Endodermal cell (in vitro differentiated cells): ENCODE results near the gene ADH7. TPM values are rescaled to one million over a fixed set of nuclear protein-coding genes. Genes with fewer than 3 reads are reported as not detected.

Source experiments
- DNase-seq: peaks from one replicate; pipeline ENCODE4 v3.0.0-alpha.2; 2017
- H3K27ac ChIP-seq: 2 replicates; pipeline ENCODE4 v1.5.1; 2013; ENCODE audit warnings: mild to moderate bottlenecking, low read depth, low read length, moderate library complexity
- H3K27me3 ChIP-seq: 2 replicates; pipeline ENCODE4 v1.6.1; 2013; ENCODE audit warnings: mild to moderate bottlenecking, low read length, moderate library complexity; ENCODE audit not compliant: insufficient read depth, control insufficient read depth, poor library complexity, severe bottlenecking
- H3K36me3 ChIP-seq: 2 replicates; pipeline ENCODE4 v1.7.0; 2013; ENCODE audit warnings: mild to moderate bottlenecking, low read length, moderate library complexity; ENCODE audit not compliant: control insufficient read depth, insufficient read depth
- H3K4me1 ChIP-seq: one replicate; pipeline ENCODE4 v1.7.0; 2013; ENCODE audit warnings: low read length; ENCODE audit not compliant: control insufficient read depth, insufficient read depth
- H3K4me3 ChIP-seq: 2 replicates; pipeline ENCODE4 v1.5.1; 2013; ENCODE audit warnings: mild to moderate bottlenecking, low read length, moderate library complexity
- H3K9ac ChIP-seq: 2 replicates; pipeline ENCODE4 v1.6.1; 2013; ENCODE audit warnings: mild to moderate bottlenecking, low read length, moderate library complexity; ENCODE audit not compliant: poor library complexity, severe bottlenecking; ENCODE audit errors: extremely low read depth
- H3K9me3 ChIP-seq: 2 replicates; pipeline ENCODE4 v1.6.1; 2013; ENCODE audit warnings: mild to moderate bottlenecking, low read length, moderate library complexity; ENCODE audit not compliant: control insufficient read depth
- H3K27ac Mint-ChIP-seq: 2 replicates; pipeline ENCODE4 v1.8.0; 2020; ENCODE audit warnings: mixed read lengths
- H3K27me3 Mint-ChIP-seq: 2 replicates; pipeline ENCODE4 v1.8.0; 2021; ENCODE audit warnings: mild to moderate bottlenecking, mixed read lengths; ENCODE audit not compliant: insufficient read depth
- H3K36me3 Mint-ChIP-seq: 2 replicates; pipeline ENCODE4 v1.8.0; 2020; ENCODE audit warnings: low read depth, mixed read lengths
- H3K4me1 Mint-ChIP-seq: 2 replicates; pipeline ENCODE4 v1.8.0; 2020; ENCODE audit warnings: mixed read lengths
- H3K4me3 Mint-ChIP-seq: 2 replicates; pipeline ENCODE4 v1.8.0; 2020; ENCODE audit warnings: mild to moderate bottlenecking, moderate library complexity, mixed read lengths
- H3K9me3 Mint-ChIP-seq: 2 replicates; pipeline ENCODE4 v1.8.0; 2020; ENCODE audit warnings: mild to moderate bottlenecking, mixed read lengths
- WGBS, 2 experiments: methylation state at CpG; one replicate each; pipeline versions ENCODE4 v1.1.5 to v1.1.7; 2013; ENCODE audit warnings: missing lambda C conversion rate in 2 of 2, mixed read lengths in 1 of 2; ENCODE audit not compliant: insufficient coverage in 1 of 2, insufficient read length in 1 of 2; 5-methylcytosine and 5-hydroxymethylcytosine counted together
- total RNA-seq, 2 donors: library from RNA; stranded (reverse); fragmentation: NEBNext Ultra II Directional in 1 of 2; extraction: Animal tissue kit (Norgen Biotek cat#: 25700) in 1 of 2; gene quantifications; 2 replicates in 1 of 2; 3 replicates in 1 of 2; pipeline ENCODE4 v1.2.1, GENCODE V29; 2021
- TF ChIP-seq, protein P1 (sequence below): fragments of 200-600 bp; sonication (generic); conservative IDR thresholded peaks from 2 replicates; pipeline ENCODE4 v1.5.0; 2021; ENCODE audit warnings: antibody characterized with exemption, mild to moderate bottlenecking

ADH7 gene
- total RNA-seq, 2 donors from 2014 or later, result not detected

DNA sequence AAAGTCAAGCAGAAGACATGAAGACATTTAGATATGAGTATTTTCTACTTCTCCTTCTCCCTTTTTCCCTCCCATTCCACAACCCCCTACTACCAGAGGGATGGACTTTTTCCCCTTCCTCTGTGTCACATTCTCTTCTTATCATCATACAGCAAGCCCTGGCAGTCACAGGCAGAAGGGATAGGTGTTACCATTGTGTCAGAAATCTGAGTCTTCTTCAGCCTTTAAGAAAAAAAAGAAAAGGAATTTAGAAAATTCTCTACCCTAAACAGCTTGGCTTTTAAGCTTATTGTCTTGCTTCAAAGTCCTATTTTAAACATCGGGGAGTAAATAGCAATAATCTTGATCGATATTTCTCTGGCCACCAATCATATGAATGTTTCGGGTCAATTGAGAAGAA lies 51.7 kb downstream of the ADH7 start:
- H3K4me3 ChIP-seq, result peak overlapping the region; percentile 54
- no peak overlapping the region for H3K27ac Mint-ChIP-seq
- peaks cover 11% of the 10 kb centered on the region for H3K4me1 ChIP-seq
- TF ChIP-seq, protein P1, sequence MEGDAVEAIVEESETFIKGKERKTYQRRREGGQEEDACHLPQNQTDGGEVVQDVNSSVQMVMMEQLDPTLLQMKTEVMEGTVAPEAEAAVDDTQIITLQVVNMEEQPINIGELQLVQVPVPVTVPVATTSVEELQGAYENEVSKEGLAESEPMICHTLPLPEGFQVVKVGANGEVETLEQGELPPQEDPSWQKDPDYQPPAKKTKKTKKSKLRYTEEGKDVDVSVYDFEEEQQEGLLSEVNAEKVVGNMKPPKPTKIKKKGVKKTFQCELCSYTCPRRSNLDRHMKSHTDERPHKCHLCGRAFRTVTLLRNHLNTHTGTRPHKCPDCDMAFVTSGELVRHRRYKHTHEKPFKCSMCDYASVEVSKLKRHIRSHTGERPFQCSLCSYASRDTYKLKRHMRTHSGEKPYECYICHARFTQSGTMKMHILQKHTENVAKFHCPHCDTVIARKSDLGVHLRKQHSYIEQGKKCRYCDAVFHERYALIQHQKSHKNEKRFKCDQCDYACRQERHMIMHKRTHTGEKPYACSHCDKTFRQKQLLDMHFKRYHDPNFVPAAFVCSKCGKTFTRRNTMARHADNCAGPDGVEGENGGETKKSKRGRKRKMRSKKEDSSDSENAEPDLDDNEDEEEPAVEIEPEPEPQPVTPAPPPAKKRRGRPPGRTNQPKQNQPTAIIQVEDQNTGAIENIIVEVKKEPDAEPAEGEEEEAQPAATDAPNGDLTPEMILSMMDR, result no peak
- peaks cover 2% of the 10 kb centered on the region for H3K9me3 Mint-ChIP-seq
- 96% methylated on average over 3 of the region's 3 CpGs; no CpG with 5 or more reads in 1 of the 2 experiments for whole genome bisulfite sequencing, 2 experiments
- H3K9me3 ChIP-seq, result peaks cover 14% of the 10 kb centered on the region
- no peak for DNase-seq
- H3K36me3 ChIP-seq, result no peaks in the 10 kb centered on the region
- peaks cover 8% of the 10 kb centered on the region for H3K4me1 Mint-ChIP-seq
- no peaks in the 10 kb centered on the region for H3K27me3 Mint-ChIP-seq
- no peak overlapping the region for H3K27ac ChIP-seq
- H3K27me3 ChIP-seq, result no peaks in the 10 kb centered on the region
- no peak overlapping the region for H3K9ac ChIP-seq
- no peak overlapping the region for H3K4me3 Mint-ChIP-seq
- H3K36me3 Mint-ChIP-seq, result no peaks in the 10 kb centered on the region

- Histone ChIP-seq H3K9me3 (peaks cover 14% of the 10 kb centered on the region), H3K27me3 (no peaks in the 10 kb centered on the region), H3K36me3 (no peaks in the 10 kb centered on the region), H3K27ac (no peak overlapping the region), H3K9ac (no peak overlapping the region), H3K4me3 (peak overlapping the region; percentile 54), H3K4me1 (peaks cover 11% of the 10 kb centered on the region)
- H3K27ac Mint-ChIP-seq, result no peak overlapping the region
- no peaks in the 10 kb centered on the region for H3K36me3 Mint-ChIP-seq
- 83 to 96% methylated on average over 1 of the region's 1 CpG for WGBS, 2 experiments
- peaks cover 8% of the 10 kb centered on the region for H3K4me1 Mint-ChIP-seq
- TF ChIP-seq, protein P1, result no peak
- DNase-seq, result no peak
- peaks cover 2% of the 10 kb centered on the region for H3K9me3 Mint-ChIP-seq
- no peaks in the 10 kb centered on the region for H3K27me3 Mint-ChIP-seq
- no peak overlapping the region for H3K4me3 Mint-ChIP-seq
These were observed 52.3 kb downstream of the ADH7 start for GRCh38 chr4:99382745-99383360.

GRCh38 chr4:99381588-99382175 lies 53.5 kb downstream of the ADH7 start:
- H3K4me1 ChIP-seq, result peaks cover 11% of the 10 kb centered on the region
- H3K9ac ChIP-seq, result no peak overlapping the region
- 100% methylated on average over 1 of the region's 1 CpG; no CpG with 5 or more reads in 1 of the 2 experiments for WGBS, 2 experiments
- no peak overlapping the region for H3K4me3 ChIP-seq
- Mint-ChIP-seq H3K4me3 (no peak overlapping the region), H3K27ac (no peak overlapping the region), H3K4me1 (peaks cover 8% of the 10 kb centered on the region), H3K36me3 (no peaks in the 10 kb centered on the region), H3K27me3 (no peaks in the 10 kb centered on the region), H3K9me3 (peaks cover 2% of the 10 kb centered on the region)
- peaks cover 14% of the 10 kb centered on the region for H3K9me3 ChIP-seq
- no peak for DNase-seq
- H3K27me3 ChIP-seq, result no peaks in the 10 kb centered on the region
- no peaks in the 10 kb centered on the region for H3K36me3 ChIP-seq
- TF ChIP-seq, protein P1, result no peak
- no peak overlapping the region for H3K27ac ChIP-seq
